Neural crest cell (in vitro differentiated cells): ENCODE results near the gene AFF2. TPM values are rescaled to one million over a fixed set of nuclear protein-coding genes. Genes with fewer than 3 reads are reported as not detected.

Experiments used
- DNase-seq: peaks from one replicate; pipeline ENCODE4 v3.0.0; 2021; ENCODE audit warnings: low read depth, mixed read lengths, low spot score
- H3K27ac Mint-ChIP-seq: one replicate; pipeline ENCODE4 v1.8.0; 2021; ENCODE audit warnings: mild to moderate bottlenecking, mixed read lengths; ENCODE audit not compliant: unreplicated experiment
- H3K27me3 Mint-ChIP-seq: 2 replicates; pipeline ENCODE4 v1.8.0; 2021; ENCODE audit warnings: low read depth, mild to moderate bottlenecking, mixed read lengths
- H3K36me3 Mint-ChIP-seq: 2 replicates; pipeline ENCODE4 v1.8.0; 2021; ENCODE audit warnings: low read depth, mild to moderate bottlenecking, mixed read lengths
- H3K4me1 Mint-ChIP-seq: 2 replicates; pipeline ENCODE4 v1.8.0; 2021; ENCODE audit warnings: mixed read lengths
- H3K4me3 Mint-ChIP-seq: one replicate; pipeline ENCODE4 v1.8.0; 2021; ENCODE audit warnings: mild to moderate bottlenecking, mixed read lengths
- H3K9me3 Mint-ChIP-seq: 2 replicates; pipeline ENCODE4 v1.8.0; 2021; ENCODE audit warnings: mixed read lengths
- CTCF ChIP-seq: fragments of 200-600 bp; sonication (generic); conservative IDR thresholded peaks from 2 replicates; pipeline ENCODE4 v1.5.0; 2021; ENCODE audit warnings: antibody characterized with exemption, mild to moderate bottlenecking
- total RNA-seq: library from RNA; stranded (reverse); gene quantifications from 2 replicates; pipeline ENCODE4 v1.2.1, GENCODE V29; 2021

AFF2 gene
- total RNA-seq, 1 donor from 2014 or later = 15.4 TPM

GRCh38 chrX:149010013-149010852, 509.8 kb downstream of the AFF2 start:
- DNase-seq = no peak
- Mint-ChIP-seq H3K4me3 (no peak overlapping the region), H3K27me3 (no peaks in the 10 kb centered on the region), H3K4me1 (no peaks in the 10 kb centered on the region), H3K36me3 (no peaks in the 10 kb centered on the region), H3K9me3 (peaks cover 3% of the 10 kb centered on the region), H3K27ac (no peak overlapping the region)
- TF ChIP-seq CTCF = no peak

- H3K27ac Mint-ChIP-seq = no peak overlapping the region
- H3K36me3 Mint-ChIP-seq = no peaks in the 10 kb centered on the region
- H3K9me3 Mint-ChIP-seq = peaks cover 3% of the 10 kb centered on the region
Observed at GRCh38 chrX:149010853-149011224, 510.4 kb downstream of the AFF2 start.

GRCh38 chrX:149013081-149013480, 512.7 kb downstream of the AFF2 start:
- Mint-ChIP-seq H3K9me3 (peaks cover 5% of the 10 kb centered on the region), H3K4me1 (no peaks in the 10 kb centered on the region), H3K36me3 (no peaks in the 10 kb centered on the region), H3K4me3 (no peak overlapping the region), H3K27ac (no peak overlapping the region), H3K27me3 (no peaks in the 10 kb centered on the region)
- TF ChIP-seq CTCF = no peak
- DNase-seq = no peak

More at GRCh38 chrX:149010853-149011224, 510.4 kb downstream of the AFF2 start:
- Mint-ChIP-seq H3K4me3 (no peak overlapping the region), H3K27me3 (no peaks in the 10 kb centered on the region), H3K4me1 (no peaks in the 10 kb centered on the region)
- no peak for TF ChIP-seq CTCF
- DNase-seq = no peak

- Mint-ChIP-seq H3K36me3 (peaks cover 5% of the 10 kb centered on the region), H3K4me3 (no peak overlapping the region), H3K9me3 (peaks cover 22% of the 10 kb centered on the region), H3K27me3 (no peaks in the 10 kb centered on the region), H3K4me1 (no peaks in the 10 kb centered on the region), H3K27ac (no peak overlapping the region)
- DNase-seq = no peak
- TF ChIP-seq CTCF = no peak
Observed at GRCh38 chrX:149021159-149021558, 520.7 kb downstream of the AFF2 start.

GRCh38 chrX:149022485-149022884, 522.1 kb downstream of the AFF2 start:
- Mint-ChIP-seq H3K4me3 (no peak overlapping the region), H3K36me3 (peaks cover 5% of the 10 kb centered on the region), H3K27me3 (no peaks in the 10 kb centered on the region), H3K4me1 (no peaks in the 10 kb centered on the region), H3K27ac (no peak overlapping the region), H3K9me3 (peaks cover 22% of the 10 kb centered on the region)
- TF ChIP-seq CTCF = no peak
- DNase-seq = no peak
